OCI-LY7 (cell line): Measurements from ENCODE around the gene OR2AE1. TPM values are rescaled to one million over a fixed set of nuclear protein-coding genes. Genes with fewer than 3 reads are reported as not detected.
A peak's percentile ranks its signal among the peaks of the same experiment; 100 is the strongest.

Experiments
- BruUV-seq: library from RNA; stranded (reverse); fragments of 400-500 nt; replicated peaks from 2 replicates; lab custom pipeline; 2021; lab: Mats Ljungman, UMichigan
- CTCF ChIA-PET: fragments of 300-600 bp; sonication (Branson Sonifier 250); formaldehyde crosslinking; loops from one replicate; lab custom pipeline; 2022; ENCODE audit warnings: antibody characterized with exemption; ENCODE audit not compliant: unreplicated experiment; lab: Charles Lee
- POLR2A ChIA-PET: fragments of 300-600 bp; sonication (Branson Sonifier 250); formaldehyde crosslinking; loops from one replicate; lab custom pipeline; 2022; ENCODE audit warnings: antibody characterized with exemption; lab: Charles Lee
- DNase-seq: peaks from one replicate; pipeline ENCODE4 v3.0.0-alpha.2; 2015; ENCODE audit warnings: low spot score
- H2AFZ ChIP-seq: fragments of 200-600 bp; sonication (generic), shearing (Covaris generic); 2 replicates; pipeline ENCODE4 v1.6.1; 2014; ENCODE audit warnings: mild to moderate bottlenecking, antibody characterized with exemption, low read length, moderate library complexity
- H3K27ac ChIP-seq: fragments of 200-600 bp; sonication (generic); 2 replicates; pipeline ENCODE4 v1.5.1; 2014; ENCODE audit warnings: mixed run types, low read depth, mild to moderate bottlenecking, moderate library complexity, low read length, inconsistent platforms; ENCODE audit not compliant: poor library complexity, severe bottlenecking
- H3K36me3 ChIP-seq: fragments of 200-600 bp; sonication (generic); 2 replicates; pipeline ENCODE4 v1.6.1; 2014; ENCODE audit warnings: mild to moderate bottlenecking, antibody characterized with exemption, low read length, moderate library complexity, mixed read lengths; ENCODE audit not compliant: insufficient read depth
- H3K4me1 ChIP-seq: fragments of 200-600 bp; sonication (generic); 2 replicates; pipeline ENCODE4 v1.5.1; 2014; ENCODE audit warnings: mild to moderate bottlenecking, low read length; ENCODE audit not compliant: insufficient read depth, poor library complexity, severe bottlenecking
- H3K4me2 ChIP-seq: fragments of 200-600 bp; sonication (generic); 2 replicates; pipeline ENCODE4 v1.6.1; 2014; ENCODE audit warnings: mild to moderate bottlenecking, low read length
- H3K4me3 ChIP-seq: fragments of 200-600 bp; sonication (generic); 2 replicates; pipeline ENCODE4 v1.5.1; 2014; ENCODE audit warnings: mild to moderate bottlenecking, low read depth, low read length; ENCODE audit not compliant: poor library complexity, severe bottlenecking
- H3K79me2 ChIP-seq: fragments of 200-600 bp; sonication (generic); 2 replicates; pipeline ENCODE4 v1.6.1; 2016; ENCODE audit warnings: low read depth, mild to moderate bottlenecking, low read length, moderate library complexity, mixed read lengths; ENCODE audit not compliant: insufficient read depth
- H3K9me2 ChIP-seq: fragments of 200-600 bp; sonication (generic); 2 replicates; pipeline ENCODE4 v1.6.1; 2016; ENCODE audit warnings: mild to moderate bottlenecking, low read length, mixed read lengths; ENCODE audit not compliant: insufficient read depth
- H3K9me3 ChIP-seq: fragments of 200-600 bp; sonication (generic); 2 replicates; pipeline ENCODE4 v1.6.1; 2014; ENCODE audit warnings: mild to moderate bottlenecking, mixed run types, low read length, mixed read lengths
- H4K20me1 ChIP-seq: fragments of 200-600 bp; sonication (generic); 2 replicates; pipeline ENCODE4 v1.6.1; 2014; ENCODE audit warnings: mild to moderate bottlenecking, antibody characterized with exemption, low read length, moderate library complexity, mixed read lengths; ENCODE audit not compliant: insufficient read depth
- CTCF ChIP-seq: fragments of 200-600 bp; sonication (generic); conservative IDR thresholded peaks from 2 replicates; pipeline ENCODE4 v1.5.1; 2014; ENCODE audit warnings: mild to moderate bottlenecking, antibody characterized with exemption, low read length, moderate library complexity, mixed read lengths
- EZH2phosphoT487 ChIP-seq: fragments of 200-600 bp; sonication (generic); IDR thresholded peaks from 2 replicates; pipeline ENCODE4 v1.6.1; 2018; ENCODE audit warnings: low read depth, borderline replicate concordance, mild to moderate bottlenecking, mixed run types, antibody characterized with exemption, low read length, moderate library complexity, mixed read lengths
- intact Hi-C: fragments of 100-400 bp; cut with micrococcal nuclease; formaldehyde crosslinking; loops from one replicate; pipeline ENCODE4 v1.10.0; 2022; ENCODE audit not compliant: unreplicated experiment
- total RNA-seq, 2 experiments: library from RNA; depleted of rRNA in 1 of 2; stranded (reverse); fragments of >200 nt in 1 of 2; shearing (Covaris generic) in 1 of 2; gene quantifications; 2 replicates each; pipeline ENCODE4 v1.2.3, GENCODE V29; 2014 to 2022

Gene OR2AE1
- total RNA-seq, 2 experiments from 2014 or later = not detected

- H3K27ac ChIP-seq = no peak overlapping the region
- no peak overlapping the region for H3K4me3 ChIP-seq
- no peak for TF ChIP-seq EZH2phosphoT487
- no peak for TF ChIP-seq CTCF
- intact Hi-C loops = no loop called here
- CTCF ChIA-PET = no interaction called here
- H3K9me2 ChIP-seq = no peaks in the 10 kb centered on the region
- BruUV-seq = no TSS peak
- H2AFZ ChIP-seq = no peak overlapping the region
- POLR2A ChIA-PET = interaction anchor here (1.4 to 1.5 kb wide), 2 partner anchors 10 to 12 kb away, joined by 3 read pairs; no protein-coding TSS in a partner anchor
- no peak for DNase-seq
- H3K36me3 ChIP-seq = no peaks in the 10 kb centered on the region
- no peak overlapping the region for H3K4me2 ChIP-seq
- H3K79me2 ChIP-seq = no peaks in the 10 kb centered on the region
- H3K9me3 ChIP-seq = no peaks in the 10 kb centered on the region
- no peaks in the 10 kb centered on the region for H4K20me1 ChIP-seq
- no peaks in the 10 kb centered on the region for H3K4me1 ChIP-seq
These were observed 37.4 kb downstream of the OR2AE1 start for GRCh38 chr7:99839287-99840021.

DNA sequence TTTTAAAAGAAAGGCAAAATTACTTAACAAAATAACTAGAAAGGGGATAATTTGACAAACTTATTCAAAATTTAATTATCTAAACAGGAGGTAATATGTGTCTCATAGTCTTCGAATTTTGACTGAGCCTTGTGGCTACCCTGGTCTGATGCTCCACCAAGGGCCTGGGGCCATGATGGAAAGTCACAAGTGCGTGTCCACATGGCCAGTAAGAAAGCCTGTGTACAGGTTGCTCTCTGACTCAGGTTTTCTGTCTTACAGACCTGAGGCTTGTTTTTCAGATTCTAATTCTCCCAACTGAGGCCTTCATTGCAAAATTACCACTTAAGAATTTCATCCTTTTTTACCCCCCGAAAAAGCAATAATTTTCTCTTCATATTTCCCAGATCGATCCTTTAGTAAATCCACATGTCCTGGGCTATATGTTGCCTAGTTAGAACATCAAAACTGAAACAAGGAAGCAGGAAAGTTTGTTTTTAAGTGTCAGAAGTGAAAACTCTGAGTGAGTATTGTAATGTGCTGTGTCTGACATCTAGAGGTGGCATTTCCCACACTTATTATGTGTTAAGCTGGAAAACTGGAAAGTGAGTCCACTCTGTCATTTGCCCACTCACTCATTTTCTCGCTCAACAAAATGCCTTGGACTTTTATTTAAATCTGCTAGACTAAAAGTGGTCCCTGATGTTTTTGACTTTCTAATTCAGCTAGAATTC, 39.0 kb downstream of the OR2AE1 start:
- H3K9me2 ChIP-seq = no peaks in the 10 kb centered on the region
- no peak overlapping the region for H3K4me2 ChIP-seq
- no peaks in the 10 kb centered on the region for H3K36me3 ChIP-seq
- no peaks in the 10 kb centered on the region for H3K9me3 ChIP-seq
- ChIA-PET POLR2A (interaction anchor here (1.4 kb wide), 1 partner anchor 14 kb away, joined by 3 read pairs; no protein-coding TSS in a partner anchor), CTCF (no interaction called here)
- no peaks in the 10 kb centered on the region for H4K20me1 ChIP-seq
- no peak overlapping the region for H2AFZ ChIP-seq
- H3K27ac ChIP-seq = no peak overlapping the region
- BruUV-seq = no TSS peak
- TF ChIP-seq EZH2phosphoT487 = no peak
- TF ChIP-seq CTCF = peak; percentile 47; the same call in 1 of the 2 replicates
- intact Hi-C loops = no loop called here
- H3K79me2 ChIP-seq = no peaks in the 10 kb centered on the region
- no peak overlapping the region for H3K4me3 ChIP-seq
- no peaks in the 10 kb centered on the region for H3K4me1 ChIP-seq
- DNase-seq = peak; percentile 13
